Liver (tissue), 9 donors: ENCODE data around the gene TULP4. TPM values are rescaled to one million over a fixed set of nuclear protein-coding genes. Genes with fewer than 3 reads are reported as not detected.

Experiments
- DNase-seq: peaks from one replicate; pipeline ENCODE4 v3.0.0-alpha.2; 2017; ENCODE audit warnings: low spot score
- H3K27ac ChIP-seq, 2 donors: one replicate each; pipeline ENCODE4 v1.7.0; 2013; ENCODE audit warnings: inconsistent platforms in 2 of 2, low read length in 2 of 2, control low read depth in 1 of 2, low read depth in 1 of 2, mild to moderate bottlenecking in 1 of 2
- H3K27me3 ChIP-seq, 4 donors: one replicate each; pipeline versions ENCODE4 v1.6.1 to v1.7.0; 2013; ENCODE audit warnings: low read length in 3 of 4, inconsistent platforms in 1 of 4, mild to moderate bottlenecking in 1 of 4, moderate library complexity in 1 of 4; ENCODE audit not compliant: control insufficient read depth in 4 of 4, insufficient read depth in 4 of 4
- H3K36me3 ChIP-seq, 4 donors: one replicate each; pipeline versions ENCODE4 v1.6.1 to v1.7.0; 2013; ENCODE audit warnings: low read length in 3 of 4, mild to moderate bottlenecking in 3 of 4, low read depth in 1 of 4, moderate library complexity in 1 of 4; ENCODE audit not compliant: control insufficient read depth in 4 of 4, insufficient read depth in 3 of 4
- H3K4me1 ChIP-seq, 4 donors: one replicate each; pipeline versions ENCODE4 v1.6.1 to v1.7.0; 2013; ENCODE audit warnings: low read length in 3 of 4, mild to moderate bottlenecking in 3 of 4, moderate library complexity in 1 of 4; ENCODE audit not compliant: control insufficient read depth in 4 of 4, insufficient read depth in 4 of 4
- H3K4me3 ChIP-seq, 3 donors: one replicate each; pipeline versions ENCODE4 v1.6.1 to v1.7.0; 2013; ENCODE audit warnings: low read length in 3 of 3, control low read depth in 1 of 3, low read depth in 1 of 3, mild to moderate bottlenecking in 1 of 3
- H3K9ac ChIP-seq, 2 donors: one replicate each; pipeline ENCODE4 v1.7.0; 2013; ENCODE audit warnings: low read length in 2 of 2, mild to moderate bottlenecking in 2 of 2, moderate library complexity in 2 of 2, control low read depth in 1 of 2, low read depth in 1 of 2
- H3K9me3 ChIP-seq, 4 donors: one replicate each; pipeline versions ENCODE4 v1.6.1 to v1.7.0; 2013; ENCODE audit warnings: low read length in 3 of 4; ENCODE audit not compliant: control insufficient read depth in 4 of 4
- ATF3 ChIP-seq: IDR thresholded peaks from 2 replicates; pipeline ENCODE4 v1.6.1; 2016; ENCODE audit warnings: antibody characterized with exemption
- FOXA1 ChIP-seq: IDR thresholded peaks from 2 replicates; pipeline ENCODE4 v1.6.1; 2016; ENCODE audit warnings: antibody characterized with exemption
- FOXA2 ChIP-seq: IDR thresholded peaks from 2 replicates; pipeline ENCODE4 v1.6.1; 2016; ENCODE audit warnings: antibody characterized with exemption
- HNF4A ChIP-seq, 2 donors: conservative IDR thresholded peaks; 2 replicates each; pipeline ENCODE4 v1.6.1; 2016; ENCODE audit warnings: antibody characterized with exemption in 2 of 2, mild to moderate bottlenecking in 2 of 2
- HNF4G ChIP-seq: IDR thresholded peaks from 2 replicates; pipeline ENCODE4 v1.6.1; 2016; ENCODE audit warnings: antibody characterized with exemption
- JUND ChIP-seq, 2 donors: IDR thresholded peaks; 2 replicates each; pipeline ENCODE4 v1.6.1; 2016; ENCODE audit warnings: antibody characterized with exemption in 2 of 2
- MAX ChIP-seq: IDR thresholded peaks from 2 replicates; pipeline ENCODE4 v1.6.1; 2016; ENCODE audit warnings: antibody characterized with exemption
- NR2F2 ChIP-seq: IDR thresholded peaks from 2 replicates; pipeline ENCODE4 v1.6.1; 2016; ENCODE audit warnings: antibody characterized with exemption
- RAD21 ChIP-seq, 2 donors: IDR thresholded peaks; 2 replicates each; pipeline ENCODE4 v1.6.1; 2016; ENCODE audit warnings: antibody characterized with exemption in 2 of 2, mild to moderate bottlenecking in 2 of 2
- REST ChIP-seq: IDR thresholded peaks from 2 replicates; pipeline ENCODE4 v1.6.1; 2016; ENCODE audit warnings: antibody characterized with exemption, mild to moderate bottlenecking
- RXRA ChIP-seq, 2 donors: IDR thresholded peaks; 2 replicates each; pipeline ENCODE4 v1.6.1; 2017 to 2018; ENCODE audit warnings: antibody characterized with exemption in 2 of 2, mild to moderate bottlenecking in 1 of 2
- SP1 ChIP-seq: IDR thresholded peaks from 2 replicates; pipeline ENCODE4 v1.6.1; 2018; ENCODE audit warnings: antibody characterized with exemption, mild to moderate bottlenecking
- TAF1 ChIP-seq: conservative IDR thresholded peaks from 2 replicates; pipeline ENCODE4 v1.6.1; 2016; ENCODE audit warnings: antibody characterized with exemption, mild to moderate bottlenecking
- YY1 ChIP-seq: IDR thresholded peaks from 2 replicates; pipeline ENCODE4 v1.6.1; 2016; ENCODE audit warnings: antibody characterized with exemption, mild to moderate bottlenecking
- WGBS: extraction: QIAGEN DNeasy Blood & Tissue Kit; methylation state at CpG from one replicate; pipeline ENCODE4 v1.1.7; 2013; 5-methylcytosine and 5-hydroxymethylcytosine counted together
- polyA plus RNA-seq, 2 donors: library from polyadenylated mRNA; stranded (reverse) in 1 of 2; unstranded in 1 of 2; fragments of 200-250 nt in 1 of 2; fragments of >200 nt in 1 of 2; fragmentation: Nextera tagmentation in 1 of 2; extraction: Ambion mirVana in 1 of 2; gene quantifications; one replicate each; pipeline versions ENCODE4 v1.2.1 to v1.2.3, GENCODE V29; 2013 to 2015
- total RNA-seq, 2 donors: library from RNA; depleted of rRNA; stranded (reverse); fragments of >200 nt; gene quantifications; one replicate each; pipeline ENCODE4 v1.2.3, GENCODE V29; 2014
- TF ChIP-seq, protein P1 (sequence below): fragments of 150-350 bp; IDR thresholded peaks from 2 replicates; pipeline ENCODE4 v1.5.1; 2017; ENCODE audit warnings: improper control_type of control experiment, low read depth, low read length; ENCODE audit not compliant: missing input control
- TF ChIP-seq, protein P2 (sequence below): IDR thresholded peaks from 2 replicates; pipeline ENCODE4 v1.6.1; 2016; ENCODE audit warnings: antibody characterized with exemption
- donor health status: healthy.
- donor health status: healthy.
- donor health status: healthy.
- donor health status: healthy.
- donor health status: healthy.

The TULP4 gene
- total and polyA plus RNA-seq, 4 donors, result 2.2 to 53.3 (median 18.0) TPM

DNA sequence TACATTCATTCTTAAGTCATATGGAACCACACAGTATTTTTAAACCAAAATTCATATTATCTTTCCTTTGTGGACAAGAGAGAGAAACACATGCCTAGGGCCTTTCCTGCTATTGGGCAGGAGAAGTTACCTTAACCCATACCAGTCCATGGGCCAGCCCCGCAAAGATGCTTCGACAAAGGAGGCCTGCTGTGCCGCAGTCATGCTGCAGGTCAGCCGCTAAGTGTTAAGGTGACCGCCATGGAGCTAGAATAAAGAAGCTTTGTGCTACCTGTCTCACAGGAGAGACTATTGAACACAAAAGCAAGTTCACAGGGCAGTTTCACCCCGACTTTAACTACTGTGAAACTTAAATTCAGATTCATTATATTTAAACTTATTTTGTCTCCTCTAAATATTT is 185.4 kb downstream of the TULP4 start:
- H3K36me3 ChIP-seq, result peaks cover 9 to 19% (median 12%) of the 10 kb centered on the region in 4 donors
- H3K4me1 ChIP-seq, result no peaks in the 10 kb centered on the region
- 90% methylated on average over 6 of the region's 6 CpGs for WGBS

DNA sequence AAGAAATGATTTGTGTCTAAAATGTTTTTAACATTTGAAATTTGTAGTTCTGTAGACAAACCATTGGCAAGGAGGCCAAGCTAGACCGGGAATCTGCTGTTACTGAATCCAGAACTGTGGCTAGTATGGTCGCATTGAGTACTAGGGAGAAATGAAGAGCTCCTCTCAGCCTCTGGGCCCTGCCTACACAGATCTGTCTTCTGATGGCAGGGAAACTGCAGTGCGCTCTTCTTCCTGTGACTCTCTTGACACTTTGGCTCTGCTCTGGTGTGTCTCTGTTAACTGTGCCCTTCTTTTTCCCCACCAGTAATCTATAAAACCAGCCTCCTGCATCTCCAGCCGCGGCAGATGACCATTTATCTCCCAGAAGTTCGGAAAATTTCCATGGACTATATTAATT is 186.1 kb downstream of the TULP4 start:
- H3K27me3 ChIP-seq, result no peaks in the 10 kb centered on the region
- no peaks in the 10 kb centered on the region for H3K9me3 ChIP-seq
- no peak overlapping the region for H3K9ac ChIP-seq
- DNase-seq, result no peak
- peaks cover 9 to 17% (median 12%) of the 10 kb centered on the region in 4 donors for H3K36me3 ChIP-seq
- H3K27ac ChIP-seq, result no peak overlapping the region
- no peak overlapping the region for H3K4me3 ChIP-seq
- WGBS, result 97% methylated on average over 6 of the region's 6 CpGs
- no peaks in the 10 kb centered on the region for H3K4me1 ChIP-seq
- no peak for TF ChIP-seq TAF1
- TF ChIP-seq MAX, result no peak
- no peak for TF ChIP-seq HNF4G
- TF ChIP-seq RXRA (IDR thresholded peaks at IDR 0.05), result no peak
- TF ChIP-seq FOXA2, result no peak
- TF ChIP-seq NR2F2, result no peak
- no peak for TF ChIP-seq YY1
- TF ChIP-seq FOXA1, result no peak
- no peak for TF ChIP-seq JUND (IDR thresholded peaks at IDR 0.05)
- TF ChIP-seq SP1, result no peak
- TF ChIP-seq HNF4A (conservative IDR thresholded peaks at IDR 0.05), result no peak
- TF ChIP-seq, protein P1, sequence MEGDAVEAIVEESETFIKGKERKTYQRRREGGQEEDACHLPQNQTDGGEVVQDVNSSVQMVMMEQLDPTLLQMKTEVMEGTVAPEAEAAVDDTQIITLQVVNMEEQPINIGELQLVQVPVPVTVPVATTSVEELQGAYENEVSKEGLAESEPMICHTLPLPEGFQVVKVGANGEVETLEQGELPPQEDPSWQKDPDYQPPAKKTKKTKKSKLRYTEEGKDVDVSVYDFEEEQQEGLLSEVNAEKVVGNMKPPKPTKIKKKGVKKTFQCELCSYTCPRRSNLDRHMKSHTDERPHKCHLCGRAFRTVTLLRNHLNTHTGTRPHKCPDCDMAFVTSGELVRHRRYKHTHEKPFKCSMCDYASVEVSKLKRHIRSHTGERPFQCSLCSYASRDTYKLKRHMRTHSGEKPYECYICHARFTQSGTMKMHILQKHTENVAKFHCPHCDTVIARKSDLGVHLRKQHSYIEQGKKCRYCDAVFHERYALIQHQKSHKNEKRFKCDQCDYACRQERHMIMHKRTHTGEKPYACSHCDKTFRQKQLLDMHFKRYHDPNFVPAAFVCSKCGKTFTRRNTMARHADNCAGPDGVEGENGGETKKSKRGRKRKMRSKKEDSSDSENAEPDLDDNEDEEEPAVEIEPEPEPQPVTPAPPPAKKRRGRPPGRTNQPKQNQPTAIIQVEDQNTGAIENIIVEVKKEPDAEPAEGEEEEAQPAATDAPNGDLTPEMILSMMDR, result no peak
- TF ChIP-seq, protein P2, sequence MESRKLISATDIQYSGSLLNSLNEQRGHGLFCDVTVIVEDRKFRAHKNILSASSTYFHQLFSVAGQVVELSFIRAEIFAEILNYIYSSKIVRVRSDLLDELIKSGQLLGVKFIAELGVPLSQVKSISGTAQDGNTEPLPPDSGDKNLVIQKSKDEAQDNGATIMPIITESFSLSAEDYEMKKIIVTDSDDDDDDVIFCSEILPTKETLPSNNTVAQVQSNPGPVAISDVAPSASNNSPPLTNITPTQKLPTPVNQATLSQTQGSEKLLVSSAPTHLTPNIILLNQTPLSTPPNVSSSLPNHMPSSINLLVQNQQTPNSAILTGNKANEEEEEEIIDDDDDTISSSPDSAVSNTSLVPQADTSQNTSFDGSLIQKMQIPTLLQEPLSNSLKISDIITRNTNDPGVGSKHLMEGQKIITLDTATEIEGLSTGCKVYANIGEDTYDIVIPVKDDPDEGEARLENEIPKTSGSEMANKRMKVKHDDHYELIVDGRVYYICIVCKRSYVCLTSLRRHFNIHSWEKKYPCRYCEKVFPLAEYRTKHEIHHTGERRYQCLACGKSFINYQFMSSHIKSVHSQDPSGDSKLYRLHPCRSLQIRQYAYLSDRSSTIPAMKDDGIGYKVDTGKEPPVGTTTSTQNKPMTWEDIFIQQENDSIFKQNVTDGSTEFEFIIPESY, result no peak
- no peak for TF ChIP-seq ATF3
- no peak for TF ChIP-seq REST

More for the DNA sequence above, 185.4 kb downstream of the TULP4 start:
- no peaks in the 10 kb centered on the region for H3K9me3 ChIP-seq
- no peak overlapping the region for H3K4me3 ChIP-seq
- no peak overlapping the region for H3K27ac ChIP-seq
- TF ChIP-seq RAD21 (IDR thresholded peaks at IDR 0.05) (no peak), SP1 (no peak), ATF3 (no peak), JUND (IDR thresholded peaks at IDR 0.05) (no peak), TAF1 (no peak), NR2F2 (no peak)
- TF ChIP-seq, protein P2, result no peak
- TF ChIP-seq, protein P1, result no peak
- no peaks in the 10 kb centered on the region for H3K27me3 ChIP-seq
- DNase-seq, result no peak
- H3K9ac ChIP-seq, result no peak overlapping the region
